Putamen (tissue), 1 donor: ENCODE data around the gene NHERF2.

Experiments used
- DNase-seq: peaks from one replicate; pipeline ENCODE4 v3.0.0-alpha.2; 2016; ENCODE audit warnings: low spot score

The NHERF2 gene

GRCh38 chr16:2061023-2061422 lies 34.3 kb downstream of the NHERF2 start:
- DNase-seq = no peak

GRCh38 chr16:2061526-2061925 lies 34.8 kb downstream of the NHERF2 start:
- DNase-seq = no peak

GRCh38 chr16:2062801-2063200 lies 36.1 kb downstream of the NHERF2 start:
- DNase-seq = no peak

GRCh38 chr16:2063861-2064260 lies 37.2 kb downstream of the NHERF2 start:
- no peak for DNase-seq

GRCh38 chr16:2064368-2064945 lies 37.8 kb downstream of the NHERF2 start:
- no peak for DNase-seq

- no peak for DNase-seq
Observed at GRCh38 chr16:2066139-2066538, 39.4 kb downstream of the NHERF2 start.

- no peak for DNase-seq
Observed at GRCh38 chr16:2070576-2071453, 44.1 kb downstream of the NHERF2 start.

GRCh38 chr16:2071454-2072202 lies 44.9 kb downstream of the NHERF2 start:
- DNase-seq = no peak

GRCh38 chr16:2072926-2073325 lies 46.2 kb downstream of the NHERF2 start:
- no peak for DNase-seq

GRCh38 chr16:2074071-2074470 lies 47.4 kb downstream of the NHERF2 start:
- DNase-seq = no peak

- DNase-seq = no peak
Observed at GRCh38 chr16:2075631-2076030, 48.9 kb downstream of the NHERF2 start.

- DNase-seq = no peak
Observed at GRCh38 chr16:2076072-2076865, 49.6 kb downstream of the NHERF2 start.

GRCh38 chr16:2077016-2077415 lies 50.3 kb downstream of the NHERF2 start:
- DNase-seq = no peak

- no peak for DNase-seq
Observed at GRCh38 chr16:2077696-2078095, 51.0 kb downstream of the NHERF2 start.

- no peak for DNase-seq
Observed at GRCh38 chr16:2078096-2078495, 51.4 kb downstream of the NHERF2 start.

GRCh38 chr16:2078691-2079090 lies 52.0 kb downstream of the NHERF2 start:
- no peak for DNase-seq

GRCh38 chr16:2079311-2079800 lies 52.7 kb downstream of the NHERF2 start:
- DNase-seq = no peak

- no peak for DNase-seq
Observed at GRCh38 chr16:2079991-2080390, 53.3 kb downstream of the NHERF2 start.

- no peak for DNase-seq
Observed at GRCh38 chr16:2081201-2082084, 54.7 kb downstream of the NHERF2 start.

GRCh38 chr16:2082171-2082982 lies 55.7 kb downstream of the NHERF2 start:
- DNase-seq = no peak
